ENCODE results near the gene TNRC18.

DNA sequence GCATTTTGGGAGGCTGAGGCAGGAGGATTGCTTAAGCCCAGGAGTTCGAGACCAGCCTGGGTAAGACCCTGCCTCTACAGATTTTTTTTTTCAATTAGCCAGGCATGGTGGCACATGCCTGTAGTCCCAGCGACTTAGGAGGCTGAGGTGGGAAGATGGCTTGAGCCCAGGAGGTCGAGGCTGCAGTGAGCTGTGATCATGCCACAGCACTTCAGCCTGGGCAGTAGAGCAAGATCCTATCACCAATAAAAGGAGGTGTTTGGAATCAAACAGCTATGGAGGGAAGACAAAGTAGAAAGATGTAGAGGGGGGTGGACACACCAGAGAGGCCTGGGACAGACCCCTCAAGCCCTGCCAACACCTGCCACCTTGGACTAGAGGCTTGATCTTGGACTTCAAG is 9.1 kb upstream of the TNRC18 start:
- TF ChIP-seq YY1 (IDR thresholded peaks at IDR 0.05; ENCODE audit: low read depth) (no peak), MAX (IDR thresholded peaks at IDR 0.05) (no peak), TAF1 (IDR thresholded peaks at IDR 0.05; ENCODE audit: low read depth) (no peak), CEBPB (IDR thresholded peaks at IDR 0.05) (no peak), REST (IDR thresholded peaks at IDR 0.05; ENCODE audit: low read depth) (no peak)
- TF ChIP-seq, protein P1, sequence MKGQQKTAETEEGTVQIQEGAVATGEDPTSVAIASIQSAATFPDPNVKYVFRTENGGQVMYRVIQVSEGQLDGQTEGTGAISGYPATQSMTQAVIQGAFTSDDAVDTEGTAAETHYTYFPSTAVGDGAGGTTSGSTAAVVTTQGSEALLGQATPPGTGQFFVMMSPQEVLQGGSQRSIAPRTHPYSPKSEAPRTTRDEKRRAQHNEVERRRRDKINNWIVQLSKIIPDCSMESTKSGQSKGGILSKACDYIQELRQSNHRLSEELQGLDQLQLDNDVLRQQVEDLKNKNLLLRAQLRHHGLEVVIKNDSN (IDR thresholded peaks at IDR 0.05), result no peak

All from Ishikawa (cell line).